DMS114 treated with DMSO at 0.1 percent for 48 hours (cell line): Measurements from ENCODE around the gene CLDN20.
"Not testable (repeated sequence)": the region's sequence is repeated elsewhere in the genome, so short reads cannot be mapped to it uniquely, and the experiment has no call there.

Experiments
- DNase-seq: peaks from one replicate; lab custom pipeline; 2025; ENCODE audit not compliant: unreplicated experiment; lab: John Stamatoyannopoulos, UW

CLDN20 gene

GRCh38 chr6:155310596-155310995, 46.8 kb downstream of the CLDN20 start:
- DNase-seq, result no peak

- DNase-seq, result no peak
These were observed 47.3 kb downstream of the CLDN20 start for GRCh38 chr6:155311086-155311485.

GRCh38 chr6:155311583-155311982, 47.8 kb downstream of the CLDN20 start:
- DNase-seq, result no peak

GRCh38 chr6:155312950-155313349, 49.1 kb downstream of the CLDN20 start:
- DNase-seq, result not testable (repeated sequence)

- no peak for DNase-seq
These were observed 49.8 kb downstream of the CLDN20 start for GRCh38 chr6:155313602-155314091.

GRCh38 chr6:155314092-155314772, 50.4 kb downstream of the CLDN20 start, which contains the start of gene TFB1M:
TFB1M (minus strand) TSS chr6:155314484; CDS start chr6:155314428, 56 bp downstream.
- DNase-seq, result peak; percentile 86

- peak; percentile 75 for DNase-seq
These were observed 51.1 kb downstream of the CLDN20 start for GRCh38 chr6:155314773-155315515.

- no peak for DNase-seq
These were observed 51.7 kb downstream of the CLDN20 start for GRCh38 chr6:155315516-155315871.

GRCh38 chr6:155316419-155316818, 52.6 kb downstream of the CLDN20 start:
- no peak for DNase-seq

GRCh38 chr6:155317186-155317585, 53.4 kb downstream of the CLDN20 start:
- DNase-seq, result no peak

- no peak for DNase-seq
These were observed 56.1 kb downstream of the CLDN20 start for GRCh38 chr6:155319902-155320301.

- no peak for DNase-seq
These were observed 60.4 kb downstream of the CLDN20 start for GRCh38 chr6:155324172-155324571.

- DNase-seq, result no peak
These were observed 61.2 kb downstream of the CLDN20 start for GRCh38 chr6:155324993-155325392.

GRCh38 chr6:155325700-155326516, 62.1 kb downstream of the CLDN20 start:
- no peak for DNase-seq
